ENCODE measurements around the gene CRYBG1.

GRCh38 chr6:106529438-106529837 is 168.9 kb downstream of the CRYBG1 start:
- TF ChIP-seq CTCF (IDR thresholded peaks at IDR 0.05; ENCODE audit: insufficient read depth, low read length) (no peak), POLR2AphosphoS5 (IDR thresholded peaks at IDR 0.05; ENCODE audit: low read depth) (no peak), REST (IDR thresholded peaks at IDR 0.05; ENCODE audit: insufficient replicate concordance, low read depth) (no peak), GABPA (IDR thresholded peaks at IDR 0.05; ENCODE audit: low read depth) (no peak), SPI1 (IDR thresholded peaks at IDR 0.05; ENCODE audit: borderline replicate concordance, low read depth) (no peak)
